Measurements from ENCODE around the gene PLEKHG3.

PLEKHG3 gene

DNA sequence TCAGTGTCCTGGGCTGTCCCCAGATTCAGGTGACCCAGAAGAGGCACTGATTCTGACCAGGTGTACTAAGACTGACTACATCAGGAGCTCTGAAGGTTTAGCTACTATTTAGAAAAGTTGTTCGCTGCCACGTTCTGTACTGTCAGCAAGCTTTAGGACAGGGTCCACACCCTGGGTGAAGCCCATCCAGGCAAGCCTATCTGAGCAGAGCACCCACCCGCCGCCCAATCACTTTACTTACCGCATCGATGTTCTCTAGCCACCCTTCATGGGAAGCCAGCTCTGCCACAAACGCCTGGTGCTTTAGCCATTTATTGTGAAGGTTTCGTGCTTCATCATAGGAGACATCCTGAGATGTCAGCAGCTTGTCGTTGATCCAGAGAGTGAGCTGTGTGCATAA, 79.8 kb downstream of the PLEKHG3 start:
- no peak for DNase-seq (ENCODE audit: low read depth)

DNA sequence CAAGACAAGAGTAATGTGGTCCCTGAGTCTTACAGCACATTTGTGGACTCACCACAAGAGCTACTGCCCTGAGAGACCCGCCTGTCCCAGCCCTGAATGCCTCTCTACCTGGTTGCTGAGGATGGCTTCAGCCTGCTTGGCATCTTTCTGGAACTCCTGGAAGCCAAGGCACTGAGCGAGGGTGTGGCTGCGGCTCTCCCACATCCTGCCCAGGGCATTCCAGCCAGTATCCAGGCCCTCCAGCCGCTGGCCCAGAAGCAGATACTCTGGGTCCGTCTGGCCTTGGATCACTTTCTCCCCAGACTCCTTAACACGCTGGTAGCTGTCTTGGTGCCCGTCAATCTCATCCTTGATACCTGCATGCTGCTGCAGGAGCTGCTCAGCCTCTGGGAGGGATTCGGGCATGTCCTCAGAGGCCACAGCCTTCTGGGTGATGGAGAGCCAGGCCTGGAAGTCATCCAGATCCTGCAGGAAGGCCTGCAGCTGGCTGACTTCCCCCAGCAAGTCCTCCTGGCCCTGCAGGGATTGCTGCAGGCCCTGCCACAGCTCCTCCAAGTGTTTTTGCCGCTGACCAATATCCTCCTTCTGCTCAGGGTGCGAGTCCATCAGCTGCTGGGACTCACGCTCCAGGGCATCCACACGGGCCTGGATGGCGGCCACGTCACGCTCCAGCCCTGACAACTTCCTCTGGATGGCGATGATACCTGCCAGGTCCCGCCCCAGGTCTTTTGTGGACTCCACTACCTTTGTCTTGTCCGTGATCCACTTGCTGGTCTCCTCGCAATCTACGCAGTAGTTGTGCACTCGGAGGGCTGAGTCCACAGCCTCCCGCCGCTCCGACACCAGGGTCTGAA, 82.3 kb downstream of the PLEKHG3 start:
- no peak for DNase-seq (ENCODE audit: low read depth)

DNA sequence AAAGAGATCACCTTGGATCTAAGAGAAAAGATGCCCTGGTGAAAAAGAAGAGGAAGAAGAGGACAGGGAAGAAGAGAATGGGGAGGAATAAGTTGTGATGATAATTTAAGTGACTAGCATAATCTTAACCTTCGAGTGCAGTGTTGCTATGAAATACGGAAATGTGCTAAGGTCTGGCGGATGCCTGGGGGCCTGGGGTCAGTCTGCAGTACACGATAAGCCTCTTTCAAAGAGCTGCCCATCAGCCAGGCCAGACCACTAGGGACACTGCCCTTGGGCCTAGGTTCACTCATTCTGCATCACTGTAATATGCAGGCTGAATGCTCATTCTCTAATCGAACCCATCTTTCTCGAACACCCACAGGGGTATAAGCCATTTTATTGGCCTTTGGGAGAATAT, 83.4 kb downstream of the PLEKHG3 start:
- no peak for DNase-seq (ENCODE audit: low read depth)

- DNase-seq (ENCODE audit: low read depth): peak; percentile 90
Measured at GRCh38 chr14:64788706-64789105, 84.5 kb downstream of the PLEKHG3 start.

DNA sequence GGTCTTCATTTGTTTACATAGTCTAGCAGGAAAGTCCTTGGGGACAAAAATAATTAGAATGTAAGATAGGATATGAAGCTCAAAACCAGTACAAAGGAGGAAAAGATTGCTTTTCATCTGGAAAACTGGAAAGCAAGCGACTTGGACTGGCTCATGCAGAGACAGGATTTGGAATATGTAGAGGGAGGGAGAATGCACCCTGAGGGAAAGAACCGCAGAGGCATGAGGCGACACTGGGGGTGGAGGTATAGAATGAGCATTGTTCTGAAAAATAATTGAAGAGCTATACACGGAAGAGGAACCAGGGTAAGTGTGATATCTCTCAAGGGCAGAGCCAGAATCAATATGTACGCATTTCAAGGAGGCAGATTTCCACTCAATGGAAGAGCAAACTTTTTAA, 85.5 kb downstream of the PLEKHG3 start:
- DNase-seq (ENCODE audit: low read depth): no peak

DNA sequence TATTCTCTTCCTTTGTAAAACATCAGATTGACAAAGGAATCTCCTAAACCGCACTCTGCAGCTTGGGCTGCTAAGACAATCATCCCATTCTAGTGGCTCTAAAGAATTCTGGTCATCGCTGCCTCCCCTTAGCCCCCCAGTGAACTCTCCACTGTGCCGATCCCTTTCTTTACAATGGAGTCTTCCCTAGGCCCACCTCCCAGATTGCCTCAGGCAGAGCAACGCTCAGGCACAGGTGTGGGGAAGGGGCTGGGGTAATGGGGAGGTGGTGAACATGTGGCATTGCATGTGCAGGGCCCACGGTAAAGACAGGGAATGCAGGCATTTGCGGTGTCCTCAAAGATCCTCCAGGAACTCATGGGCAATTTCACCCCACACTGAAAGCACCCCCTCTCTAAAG, 86.3 kb downstream of the PLEKHG3 start:
- no peak for DNase-seq (ENCODE audit: low read depth)

DNA sequence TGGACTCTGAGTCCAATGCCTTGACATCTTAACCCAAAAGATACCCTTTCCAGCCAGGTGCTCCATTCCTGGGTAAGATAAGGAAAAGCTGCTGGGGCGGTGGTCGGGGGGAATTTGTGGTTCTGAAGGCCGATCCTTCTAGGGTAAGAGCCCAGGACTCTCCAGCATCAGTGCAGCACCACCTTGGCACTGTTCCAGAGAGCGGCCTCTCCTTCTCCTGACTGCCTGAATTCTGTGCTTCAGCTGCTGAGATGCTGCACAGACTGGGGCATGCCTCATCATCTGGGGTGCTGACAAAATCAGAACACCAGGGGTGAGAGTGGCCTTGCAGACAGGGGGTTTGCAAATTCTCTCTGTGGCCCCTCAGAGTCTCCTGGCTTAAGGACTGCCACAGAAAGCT, 88.0 kb downstream of the PLEKHG3 start:
- DNase-seq (ENCODE audit: low read depth): no peak

DNA sequence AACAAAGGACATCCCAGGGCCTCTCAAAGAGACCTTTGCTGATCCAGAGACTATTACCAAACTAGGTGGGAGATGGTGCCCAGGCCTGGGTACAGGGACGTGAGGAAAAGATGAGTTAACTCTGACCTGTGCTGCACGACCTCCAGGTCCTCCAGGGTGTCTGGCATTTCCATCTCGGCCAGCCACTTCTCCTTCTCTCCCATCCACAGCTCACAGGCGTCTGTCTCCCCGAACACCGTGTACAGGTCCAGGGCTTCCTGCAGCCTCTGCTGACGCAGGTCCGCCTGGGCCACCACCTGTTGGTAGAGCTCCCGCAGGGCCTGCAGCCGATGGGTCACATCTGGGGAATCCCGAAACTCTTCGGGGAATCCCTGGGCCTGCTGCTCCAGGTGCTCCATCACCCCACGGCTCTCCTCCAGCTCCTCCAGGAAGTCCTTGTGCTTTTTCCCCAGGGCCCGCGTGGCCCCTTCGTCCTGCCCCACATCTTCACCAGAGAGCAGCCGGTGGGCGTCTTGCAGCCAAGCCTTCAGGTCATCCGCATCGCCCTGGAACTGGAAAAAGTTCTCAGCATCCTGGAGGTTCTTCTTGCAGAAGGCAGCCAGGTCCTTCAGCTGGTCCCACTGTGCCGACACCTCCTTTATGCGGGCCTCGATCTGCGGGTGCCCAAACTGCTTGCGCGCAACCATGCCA, 88.8 kb downstream of the PLEKHG3 start:
- no peak for DNase-seq (ENCODE audit: low read depth)

DNA sequence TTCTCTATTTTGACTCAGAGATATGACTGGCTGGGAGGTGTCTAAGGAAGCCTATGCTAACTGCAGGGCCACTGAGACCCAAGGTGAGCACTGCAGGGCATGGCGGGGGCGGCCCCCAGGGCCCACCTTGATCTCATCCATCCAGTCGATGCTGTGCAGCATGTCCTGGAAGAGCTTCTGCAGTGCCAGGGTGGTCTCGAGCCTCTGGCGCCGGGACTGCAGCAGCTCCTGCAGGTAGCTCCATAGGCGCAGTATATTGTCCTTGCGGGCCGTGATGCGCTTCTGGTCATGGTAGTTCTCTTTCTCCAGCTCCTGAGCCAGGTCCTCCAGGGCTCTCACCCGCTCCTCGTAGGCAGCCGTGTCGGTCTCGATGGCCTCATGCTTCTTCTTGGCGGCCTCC, 91.0 kb downstream of the PLEKHG3 start:
- no peak for DNase-seq (ENCODE audit: low read depth)

GRCh38 chr14:64795921-64796320, 91.7 kb downstream of the PLEKHG3 start:
- DNase-seq (ENCODE audit: low read depth): no peak

GRCh38 chr14:64796369-64796768, 92.1 kb downstream of the PLEKHG3 start:
- DNase-seq (ENCODE audit: low read depth): no peak

DNA sequence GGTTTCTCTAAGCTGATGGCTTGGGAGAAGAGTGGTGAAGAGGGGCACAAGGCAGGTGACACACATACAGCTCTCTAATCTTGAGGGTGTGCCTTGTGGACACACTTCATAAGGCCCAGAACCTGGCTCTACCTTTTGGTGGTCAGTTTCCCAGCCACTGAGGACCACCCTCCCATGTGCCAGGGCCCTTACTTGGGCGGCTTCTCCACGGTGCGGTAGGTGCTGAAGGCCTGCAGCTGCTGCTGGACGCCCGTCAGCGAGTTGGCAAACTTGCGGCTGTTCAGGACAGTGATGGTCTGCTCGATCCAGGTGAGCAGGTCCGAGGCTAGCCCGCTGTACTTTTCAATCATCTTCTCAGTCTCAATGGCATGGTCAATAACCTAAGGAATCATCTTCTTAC, 95.3 kb downstream of the PLEKHG3 start:
- no peak for DNase-seq (ENCODE audit: low read depth)
